ENCODE measurements around the gene ST6GALNAC3.

ST6GALNAC3 gene

GRCh38 chr1:76141929-76142328 is 67.4 kb downstream of the ST6GALNAC3 start:
- Histone ChIP-seq H3K36me3 (no peaks in the 10 kb centered on the region), H3K4me1 (ENCODE audit: control insufficient read depth in 1 of 2, insufficient read depth in 1 of 2, low read depth in 1 of 2, low read length in 1 of 2) (no peaks in the 10 kb centered on the region), H3K27me3 (no peaks in the 10 kb centered on the region), H3K9me3 (no peaks in the 10 kb centered on the region), H3K4me3 (ENCODE audit: low read depth in 1 of 2, low read length in 1 of 2) (no peak overlapping the region), H3K27ac (no peak overlapping the region)
- TF ChIP-seq, protein P1, sequence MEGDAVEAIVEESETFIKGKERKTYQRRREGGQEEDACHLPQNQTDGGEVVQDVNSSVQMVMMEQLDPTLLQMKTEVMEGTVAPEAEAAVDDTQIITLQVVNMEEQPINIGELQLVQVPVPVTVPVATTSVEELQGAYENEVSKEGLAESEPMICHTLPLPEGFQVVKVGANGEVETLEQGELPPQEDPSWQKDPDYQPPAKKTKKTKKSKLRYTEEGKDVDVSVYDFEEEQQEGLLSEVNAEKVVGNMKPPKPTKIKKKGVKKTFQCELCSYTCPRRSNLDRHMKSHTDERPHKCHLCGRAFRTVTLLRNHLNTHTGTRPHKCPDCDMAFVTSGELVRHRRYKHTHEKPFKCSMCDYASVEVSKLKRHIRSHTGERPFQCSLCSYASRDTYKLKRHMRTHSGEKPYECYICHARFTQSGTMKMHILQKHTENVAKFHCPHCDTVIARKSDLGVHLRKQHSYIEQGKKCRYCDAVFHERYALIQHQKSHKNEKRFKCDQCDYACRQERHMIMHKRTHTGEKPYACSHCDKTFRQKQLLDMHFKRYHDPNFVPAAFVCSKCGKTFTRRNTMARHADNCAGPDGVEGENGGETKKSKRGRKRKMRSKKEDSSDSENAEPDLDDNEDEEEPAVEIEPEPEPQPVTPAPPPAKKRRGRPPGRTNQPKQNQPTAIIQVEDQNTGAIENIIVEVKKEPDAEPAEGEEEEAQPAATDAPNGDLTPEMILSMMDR (IDR thresholded peaks at IDR 0.05) = no peak

- no peaks in the 10 kb centered on the region for H3K27me3 ChIP-seq
- H3K4me3 ChIP-seq (ENCODE audit: low read depth in 1 of 2, low read length in 1 of 2) = no peak overlapping the region
- H3K36me3 ChIP-seq = no peaks in the 10 kb centered on the region
- TF ChIP-seq, protein P1 (IDR thresholded peaks at IDR 0.05) = no peak
- no peaks in the 10 kb centered on the region for H3K4me1 ChIP-seq (ENCODE audit: control insufficient read depth in 1 of 2, insufficient read depth in 1 of 2, low read depth in 1 of 2, low read length in 1 of 2)
- no peak overlapping the region for H3K27ac ChIP-seq
- H3K9me3 ChIP-seq = no peaks in the 10 kb centered on the region
Observed at GRCh38 chr1:76142771-76143540, 68.4 kb downstream of the ST6GALNAC3 start.

DNA sequence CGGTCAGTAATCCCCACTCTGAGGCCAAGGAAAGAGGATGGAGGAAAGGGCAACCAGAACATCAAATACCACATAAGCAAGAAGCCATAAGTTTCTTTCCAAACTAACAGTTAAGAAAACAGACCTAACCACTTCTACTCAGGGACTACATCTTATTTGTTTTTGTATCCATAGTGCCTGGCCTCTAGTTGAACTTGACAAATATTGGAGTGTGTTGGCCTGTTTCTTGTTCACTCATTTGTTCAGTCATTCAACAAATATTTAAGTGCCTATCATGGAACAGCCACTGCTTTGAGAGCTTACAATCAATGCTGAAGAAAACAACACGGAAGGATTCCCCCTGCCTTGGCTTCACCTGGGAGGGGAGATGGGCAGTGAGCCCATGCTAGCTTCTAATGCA is 69.7 kb downstream of the ST6GALNAC3 start:
- no peak overlapping the region for H3K27ac ChIP-seq
- no peak overlapping the region for H3K4me3 ChIP-seq (ENCODE audit: low read depth in 1 of 2, low read length in 1 of 2)
- TF ChIP-seq, protein P1 (IDR thresholded peaks at IDR 0.05) = no peak
- no peaks in the 10 kb centered on the region for H3K27me3 ChIP-seq
- H3K9me3 ChIP-seq = no peaks in the 10 kb centered on the region
- no peaks in the 10 kb centered on the region for H3K4me1 ChIP-seq (ENCODE audit: control insufficient read depth in 1 of 2, insufficient read depth in 1 of 2, low read depth in 1 of 2, low read length in 1 of 2)
- H3K36me3 ChIP-seq = no peaks in the 10 kb centered on the region

DNA sequence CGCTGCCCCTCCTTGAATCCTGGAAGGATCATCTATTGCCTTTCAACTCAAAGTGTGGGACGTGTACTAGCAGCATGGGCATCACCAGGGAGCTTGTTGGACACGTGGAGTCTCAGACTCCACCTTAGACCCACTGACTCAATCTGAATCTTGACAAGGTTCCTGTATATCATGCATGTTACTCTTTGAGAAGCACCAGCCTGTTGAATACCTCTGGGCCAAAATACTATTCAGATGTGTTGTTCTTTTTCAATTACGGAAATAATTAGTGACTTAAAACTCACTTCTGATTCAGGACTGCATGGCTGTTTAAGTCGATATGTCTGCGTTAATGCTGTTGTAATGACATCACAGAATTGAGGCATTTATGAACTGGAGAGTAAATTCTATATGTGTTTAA is 70.8 kb downstream of the ST6GALNAC3 start:
- Histone ChIP-seq H3K4me1 (ENCODE audit: control insufficient read depth in 1 of 2, insufficient read depth in 1 of 2, low read depth in 1 of 2, low read length in 1 of 2) (no peaks in the 10 kb centered on the region), H3K27me3 (no peaks in the 10 kb centered on the region), H3K9me3 (no peaks in the 10 kb centered on the region), H3K27ac (no peak overlapping the region), H3K36me3 (no peaks in the 10 kb centered on the region), H3K4me3 (ENCODE audit: low read depth in 1 of 2, low read length in 1 of 2) (no peak overlapping the region)
- TF ChIP-seq, protein P1 (IDR thresholded peaks at IDR 0.05) = no peak

DNA sequence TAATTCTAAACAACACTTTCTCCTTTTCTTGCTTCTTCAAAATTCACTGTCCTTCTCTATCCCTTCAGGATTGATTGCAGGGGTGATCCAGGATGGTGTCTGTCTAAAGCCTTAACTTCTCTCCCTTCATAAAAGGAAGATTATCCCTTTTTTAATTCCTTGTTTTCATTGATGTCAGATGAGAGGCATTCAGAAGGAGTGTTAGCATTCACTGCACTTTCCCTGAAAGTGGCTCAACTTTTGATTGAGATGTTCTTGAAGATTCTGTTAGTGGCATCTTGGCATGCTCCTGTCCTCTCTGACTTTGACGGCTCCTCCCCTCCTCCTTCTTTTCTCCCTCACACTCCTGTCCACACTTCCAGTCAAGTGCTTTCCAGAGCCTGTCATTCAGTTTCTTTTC is 71.6 kb downstream of the ST6GALNAC3 start:
- Histone ChIP-seq H3K4me3 (ENCODE audit: low read depth in 1 of 2, low read length in 1 of 2) (no peak overlapping the region), H3K4me1 (ENCODE audit: control insufficient read depth in 1 of 2, insufficient read depth in 1 of 2, low read depth in 1 of 2, low read length in 1 of 2) (no peaks in the 10 kb centered on the region), H3K36me3 (no peaks in the 10 kb centered on the region), H3K27me3 (no peaks in the 10 kb centered on the region), H3K27ac (no peak overlapping the region), H3K9me3 (no peaks in the 10 kb centered on the region)
- TF ChIP-seq, protein P1 (IDR thresholded peaks at IDR 0.05) = no peak
